ENCODE data around the gene METTL22. TPM values are rescaled to one million over a fixed set of nuclear protein-coding genes. Genes with fewer than 3 reads are reported as not detected.

METTL22 gene
- total and polyA plus RNA-seq, 2 donors (not counting 1 experiment from before 2014, with no cell fraction given) = 49.5 to 62.9 TPM

DNA sequence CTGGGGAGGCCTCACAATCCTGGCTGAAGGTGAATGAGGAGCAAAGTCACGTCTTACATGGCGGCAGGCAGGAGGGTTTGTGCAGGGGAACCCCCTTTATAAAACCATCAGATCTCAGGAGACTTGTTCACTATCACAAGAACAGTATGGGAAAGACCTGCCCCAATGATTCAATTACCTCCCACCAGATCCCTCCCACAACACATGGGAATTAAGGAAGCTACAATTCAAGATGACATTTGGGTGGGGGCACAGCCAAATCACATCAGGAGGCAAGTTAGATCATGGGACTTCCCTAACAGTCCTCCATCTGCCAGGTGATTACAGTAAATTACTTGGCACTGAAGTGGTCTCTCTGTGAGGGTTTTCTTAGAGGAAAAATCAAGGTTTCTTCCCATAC lies 36.5 kb upstream of the METTL22 start:
- Histone ChIP-seq H3K27me3 (replicated peaks in 1 of 4; ENCODE audit: control extremely low read depth in 1 of 4, control insufficient read depth in 3 of 4, insufficient read depth in 4 of 4, low read length in 3 of 4) (peaks cover 0 to 32% (median 11%) of the 10 kb centered on the region in 4 experiments), H3K4me1 (ENCODE audit: control insufficient read depth in 2 of 2, insufficient read depth in 2 of 2, low read length in 2 of 2) (peaks cover 24% of the 10 kb centered on the region in 2 donors), H3K4me3 (ENCODE audit: control extremely low read depth in 1 of 5, extremely low read depth in 1 of 5, insufficient read depth in 1 of 5, low read depth in 2 of 5, low read length in 4 of 5) (no peak overlapping the region), H2AFZ (ENCODE audit: insufficient read depth, low read depth, low read length, poor library complexity, severe bottlenecking) (no peak overlapping the region), H3K79me2 (ENCODE audit: control insufficient read depth, insufficient read depth, low read length) (no peaks in the 10 kb centered on the region), H3K4me2 (replicated peaks; ENCODE audit: low read depth, low read length, poor library complexity, severe bottlenecking) (no peak overlapping the region), H3K27ac (ENCODE audit: low read length in 2 of 2) (no peak overlapping the region), H3K9ac (ENCODE audit: low read length) (no peak overlapping the region), H3K36me3 (replicated peaks in 1 of 2; ENCODE audit: control extremely low read depth in 1 of 2, control insufficient read depth in 1 of 2, extremely low read depth in 1 of 2, insufficient read depth in 2 of 2, low read length in 1 of 2) (no peaks in the 10 kb centered on the region), H4K20me1 (ENCODE audit: control insufficient read depth, insufficient read depth, low read length, poor library complexity, severe bottlenecking) (no peaks in the 10 kb centered on the region), H3K9me3 (ENCODE audit: control extremely low read depth in 1 of 3, control insufficient read depth in 2 of 3, insufficient read depth in 1 of 3, low read length in 2 of 3) (peaks cover 0 to 7% (median 0%) of the 10 kb centered on the region in 3 donors)
- Mint-ChIP-seq H3K4me3 (no peak overlapping the region), H3K9me3 (ENCODE audit: insufficient read depth) (no peaks in the 10 kb centered on the region), H3K27ac (no peak overlapping the region), H3K27me3 (peaks cover 33% of the 10 kb centered on the region), H3K4me1 (peaks cover 24% of the 10 kb centered on the region)
- WGBS (ENCODE audit: insufficient coverage) = no CpG with 5 or more reads among the region's 2 CpGs
- TF ChIP-seq, protein P1, sequence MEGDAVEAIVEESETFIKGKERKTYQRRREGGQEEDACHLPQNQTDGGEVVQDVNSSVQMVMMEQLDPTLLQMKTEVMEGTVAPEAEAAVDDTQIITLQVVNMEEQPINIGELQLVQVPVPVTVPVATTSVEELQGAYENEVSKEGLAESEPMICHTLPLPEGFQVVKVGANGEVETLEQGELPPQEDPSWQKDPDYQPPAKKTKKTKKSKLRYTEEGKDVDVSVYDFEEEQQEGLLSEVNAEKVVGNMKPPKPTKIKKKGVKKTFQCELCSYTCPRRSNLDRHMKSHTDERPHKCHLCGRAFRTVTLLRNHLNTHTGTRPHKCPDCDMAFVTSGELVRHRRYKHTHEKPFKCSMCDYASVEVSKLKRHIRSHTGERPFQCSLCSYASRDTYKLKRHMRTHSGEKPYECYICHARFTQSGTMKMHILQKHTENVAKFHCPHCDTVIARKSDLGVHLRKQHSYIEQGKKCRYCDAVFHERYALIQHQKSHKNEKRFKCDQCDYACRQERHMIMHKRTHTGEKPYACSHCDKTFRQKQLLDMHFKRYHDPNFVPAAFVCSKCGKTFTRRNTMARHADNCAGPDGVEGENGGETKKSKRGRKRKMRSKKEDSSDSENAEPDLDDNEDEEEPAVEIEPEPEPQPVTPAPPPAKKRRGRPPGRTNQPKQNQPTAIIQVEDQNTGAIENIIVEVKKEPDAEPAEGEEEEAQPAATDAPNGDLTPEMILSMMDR (IDR thresholded peaks at IDR 0.05) = no peak
- TF ChIP-seq EZH2 (IDR thresholded peaks at IDR 0.05; ENCODE audit: borderline replicate concordance, insufficient read depth, low read depth, low read length, poor library complexity, severe bottlenecking) = no peak
- intact Hi-C loops (cut with micrococcal nuclease) = no loop called here
- ATAC-seq (ENCODE audit: low read depth) (no peak), DNase-seq (no peak)
- ChIA-PET POLR2A (no interaction called here), CTCF (no interaction called here)

DNA sequence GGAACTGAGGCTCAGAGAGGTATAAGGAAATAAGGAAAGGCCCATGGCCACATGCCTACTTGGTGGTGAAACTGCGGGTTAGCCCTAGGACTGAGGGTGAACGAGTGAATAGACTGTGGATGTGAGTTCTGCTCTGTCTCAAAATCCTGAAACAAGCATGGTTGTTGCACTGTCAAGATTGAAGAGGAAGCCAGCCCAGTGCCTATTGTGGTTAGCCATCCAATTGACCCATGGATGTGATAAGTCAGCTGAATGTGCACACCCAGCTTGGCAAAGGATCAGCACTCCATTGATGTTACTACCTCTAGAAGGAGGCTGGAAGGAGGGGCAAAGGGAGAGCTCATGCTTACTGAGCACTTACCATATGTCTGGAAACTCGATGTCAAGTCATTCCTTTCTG lies 35.6 kb upstream of the METTL22 start:
- ATAC-seq (ENCODE audit: low read depth) = no peak
- H3K27me3 Mint-ChIP-seq = peaks cover 34% of the 10 kb centered on the region
- 84% methylated on average over 3 of the region's 3 CpGs for WGBS (ENCODE audit: insufficient coverage)

More for the DNA sequence above, 35.6 kb upstream of the METTL22 start:
- no peak for TF ChIP-seq EZH2 (IDR thresholded peaks at IDR 0.05; ENCODE audit: borderline replicate concordance, insufficient read depth, low read depth, low read length, poor library complexity, severe bottlenecking)
- TF ChIP-seq, protein P1 (IDR thresholded peaks at IDR 0.05) = no peak
- DNase-seq = no peak
- no peak overlapping the region for H2AFZ ChIP-seq (ENCODE audit: insufficient read depth, low read depth, low read length, poor library complexity, severe bottlenecking)
- H3K4me3 ChIP-seq (ENCODE audit: control extremely low read depth in 1 of 5, extremely low read depth in 1 of 5, insufficient read depth in 1 of 5, low read depth in 2 of 5, low read length in 4 of 5) = no peak overlapping the region
- POLR2A ChIA-PET = no interaction called here
- H4K20me1 ChIP-seq (ENCODE audit: control insufficient read depth, insufficient read depth, low read length, poor library complexity, severe bottlenecking) = no peaks in the 10 kb centered on the region
- no peaks in the 10 kb centered on the region for H3K36me3 ChIP-seq (replicated peaks in 1 of 2; ENCODE audit: control extremely low read depth in 1 of 2, control insufficient read depth in 1 of 2, extremely low read depth in 1 of 2, insufficient read depth in 2 of 2, low read length in 1 of 2)
- peaks cover 0 to 14% (median 0%) of the 10 kb centered on the region in 3 donors for H3K9me3 ChIP-seq (ENCODE audit: control extremely low read depth in 1 of 3, control insufficient read depth in 2 of 3, insufficient read depth in 1 of 3, low read length in 2 of 3)
- H3K4me1 Mint-ChIP-seq = peaks cover 25% of the 10 kb centered on the region
- intact Hi-C loops (cut with micrococcal nuclease) = no loop called here
- H3K4me1 ChIP-seq (ENCODE audit: control insufficient read depth in 2 of 2, insufficient read depth in 2 of 2, low read length in 2 of 2) = peaks cover 27% of the 10 kb centered on the region in 2 donors
- H3K27ac Mint-ChIP-seq = no peak overlapping the region
- H3K4me2 ChIP-seq (replicated peaks; ENCODE audit: low read depth, low read length, poor library complexity, severe bottlenecking) = no peak overlapping the region
- CTCF ChIA-PET = no interaction called here
- no peak overlapping the region for H3K4me3 Mint-ChIP-seq
- no peaks in the 10 kb centered on the region for H3K79me2 ChIP-seq (ENCODE audit: control insufficient read depth, insufficient read depth, low read length)
- peaks cover 0 to 39% (median 14%) of the 10 kb centered on the region in 4 experiments for H3K27me3 ChIP-seq (replicated peaks in 1 of 4; ENCODE audit: control extremely low read depth in 1 of 4, control insufficient read depth in 3 of 4, insufficient read depth in 4 of 4, low read length in 3 of 4)
- H3K27ac ChIP-seq (ENCODE audit: low read length in 2 of 2) = no peak overlapping the region
- H3K9me3 Mint-ChIP-seq (ENCODE audit: insufficient read depth) = no peaks in the 10 kb centered on the region
- no peak overlapping the region for H3K9ac ChIP-seq (ENCODE audit: low read length)

Measured in B cell (primary cell).